HG03432 (cell line): ENCODE results near the gene PPFIBP2.

Source experiments
- ATAC-seq: cut with Tn5 transposase; IDR thresholded peaks from one replicate; pipeline ENCODE4 v1.9.1; 2021; ENCODE audit warnings: mild to moderate bottlenecking, moderate library complexity; ENCODE audit not compliant: unreplicated experiment

The PPFIBP2 gene

GRCh38 chr11:7524462-7525235, 10.8 kb downstream of the PPFIBP2 start:
- ATAC-seq, result no peak

GRCh38 chr11:7525424-7525823, 11.6 kb downstream of the PPFIBP2 start:
- no peak for ATAC-seq

GRCh38 chr11:7527029-7527428, 13.2 kb downstream of the PPFIBP2 start:
- ATAC-seq, result peak; percentile 49

- no peak for ATAC-seq
Measured at GRCh38 chr11:7528514-7529049, 14.8 kb downstream of the PPFIBP2 start.

DNA sequence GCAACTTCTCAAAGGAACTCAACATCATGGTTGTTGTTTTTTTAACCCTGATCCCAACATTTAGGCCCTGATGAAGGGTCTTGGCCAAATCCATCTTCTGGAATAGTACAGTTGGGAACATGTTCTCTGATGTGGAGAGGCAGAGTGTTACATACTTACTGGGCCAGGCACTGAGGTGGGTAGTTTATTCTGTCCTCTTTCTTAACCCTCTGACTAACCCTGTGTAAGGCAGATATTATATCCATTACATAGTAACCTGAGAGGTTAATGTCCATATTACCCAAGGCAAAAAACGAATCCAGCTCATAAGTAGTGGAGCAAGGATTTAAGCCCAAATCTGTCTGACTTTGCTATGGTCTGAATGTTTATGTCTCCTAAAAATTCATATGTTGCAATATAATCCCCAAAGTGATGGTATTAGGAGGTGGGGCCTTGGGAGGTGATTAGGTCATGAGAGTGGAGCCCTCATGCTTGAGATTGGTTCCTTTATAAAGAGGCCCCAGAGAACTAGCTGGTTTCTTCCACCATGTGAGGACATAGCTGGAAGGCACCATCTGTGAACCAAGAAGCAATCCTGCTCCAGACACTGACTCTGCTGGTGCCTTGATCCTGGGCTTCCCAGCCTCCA, 16.3 kb downstream of the PPFIBP2 start:
- no peak for ATAC-seq

- ATAC-seq, result peak; percentile 28
Measured at GRCh38 chr11:7531011-7531410, 17.2 kb downstream of the PPFIBP2 start.

GRCh38 chr11:7532405-7533145, 18.8 kb downstream of the PPFIBP2 start:
- ATAC-seq, result no peak

GRCh38 chr11:7533199-7534041, 19.6 kb downstream of the PPFIBP2 start:
- ATAC-seq, result peak; percentile 46

- peak; percentile 74 for ATAC-seq
Measured at GRCh38 chr11:7534042-7534378, 20.2 kb downstream of the PPFIBP2 start.

- ATAC-seq, result no peak
Measured at GRCh38 chr11:7536100-7536499, 22.3 kb downstream of the PPFIBP2 start.

DNA sequence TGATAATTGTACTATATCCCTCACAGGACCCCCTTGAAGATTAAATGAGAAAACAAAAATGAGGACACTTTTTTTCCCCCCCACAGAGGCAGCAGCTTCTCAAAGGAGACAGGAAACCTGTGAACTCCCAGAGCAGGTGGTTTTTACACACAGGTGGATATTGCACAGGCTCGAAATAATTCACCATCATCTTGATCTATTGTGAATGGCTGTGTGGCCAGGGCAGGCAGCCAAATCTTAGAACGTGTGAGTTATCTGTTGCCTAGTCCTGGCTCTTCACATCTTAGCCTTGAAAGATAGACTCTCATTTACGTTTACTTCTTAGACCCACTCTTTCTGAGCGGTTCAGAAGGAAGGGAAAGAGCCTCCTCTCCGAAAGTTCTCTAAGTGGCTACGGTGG, 23.5 kb downstream of the PPFIBP2 start:
- ATAC-seq, result no peak

GRCh38 chr11:7538031-7538430, 24.2 kb downstream of the PPFIBP2 start:
- no peak for ATAC-seq

DNA sequence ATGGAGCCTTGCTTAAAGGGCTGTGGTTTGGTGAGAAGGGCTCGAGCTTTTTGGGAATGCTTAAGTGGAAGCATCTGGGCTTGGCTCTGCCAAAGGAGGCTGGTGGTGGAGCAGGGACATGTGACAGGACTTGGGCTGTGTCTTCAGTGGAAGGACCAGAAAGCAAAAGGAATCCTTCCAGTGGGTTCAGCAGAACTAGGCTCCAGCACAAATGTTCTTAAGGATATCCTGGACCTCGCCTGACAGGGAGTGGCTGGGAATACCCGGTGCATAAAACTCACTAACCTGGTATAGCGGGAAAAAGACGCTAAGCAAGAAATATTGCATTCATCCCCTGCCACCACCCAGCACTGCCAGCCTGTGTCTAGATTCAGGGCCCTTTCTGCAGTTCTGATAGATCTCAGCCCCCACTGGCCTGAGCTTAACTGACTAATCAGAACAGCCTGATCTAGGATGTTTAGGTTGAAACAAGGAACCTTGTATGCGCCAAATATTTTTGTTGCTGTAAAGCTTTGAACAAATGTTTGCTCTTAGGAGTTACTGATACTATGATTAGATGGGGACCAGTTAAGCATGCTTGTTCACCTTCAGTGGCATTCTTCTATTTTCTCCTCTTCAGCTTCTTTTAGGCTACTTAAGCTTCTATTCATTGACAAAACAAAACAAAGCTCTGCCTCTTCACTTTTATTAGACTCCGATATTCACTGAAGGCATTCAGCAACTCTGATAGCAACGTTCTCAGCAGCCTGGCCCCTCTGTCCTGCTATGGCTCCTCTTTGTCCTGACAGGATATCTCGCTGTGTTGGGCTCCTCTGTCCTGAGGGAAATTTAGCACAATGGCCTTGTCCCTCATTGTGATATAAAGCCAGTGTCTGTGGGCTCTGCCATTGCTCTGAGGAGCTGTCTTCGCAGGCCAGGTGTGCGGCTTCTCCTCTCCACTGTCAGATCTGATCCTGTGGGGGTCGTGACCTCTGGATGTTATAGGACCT, 25.0 kb downstream of the PPFIBP2 start:
- ATAC-seq, result no peak

- ATAC-seq, result no peak
Measured at GRCh38 chr11:7540830-7541555, 27.2 kb downstream of the PPFIBP2 start.

GRCh38 chr11:7543302-7543701, 29.5 kb downstream of the PPFIBP2 start:
- ATAC-seq, result no peak

DNA sequence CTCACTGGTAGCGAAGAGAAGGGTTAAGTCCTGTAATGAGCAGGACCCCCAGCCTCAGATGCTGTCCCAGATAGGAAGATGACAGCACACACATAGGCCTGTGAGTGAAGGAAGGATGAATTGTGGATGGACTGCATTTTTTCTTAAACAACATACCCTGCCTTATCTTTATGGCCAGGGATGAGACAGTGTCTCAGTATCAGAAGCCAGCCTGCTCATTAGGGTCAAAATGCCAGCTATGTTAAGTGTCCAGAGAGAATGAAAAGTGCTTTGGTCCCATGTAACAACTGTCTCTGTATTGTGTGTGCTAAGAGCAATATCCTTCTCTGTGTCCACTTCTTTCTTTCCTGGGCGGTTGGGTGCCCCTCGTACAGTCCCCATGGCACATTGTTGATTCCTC, 30.2 kb downstream of the PPFIBP2 start:
- no peak for ATAC-seq

DNA sequence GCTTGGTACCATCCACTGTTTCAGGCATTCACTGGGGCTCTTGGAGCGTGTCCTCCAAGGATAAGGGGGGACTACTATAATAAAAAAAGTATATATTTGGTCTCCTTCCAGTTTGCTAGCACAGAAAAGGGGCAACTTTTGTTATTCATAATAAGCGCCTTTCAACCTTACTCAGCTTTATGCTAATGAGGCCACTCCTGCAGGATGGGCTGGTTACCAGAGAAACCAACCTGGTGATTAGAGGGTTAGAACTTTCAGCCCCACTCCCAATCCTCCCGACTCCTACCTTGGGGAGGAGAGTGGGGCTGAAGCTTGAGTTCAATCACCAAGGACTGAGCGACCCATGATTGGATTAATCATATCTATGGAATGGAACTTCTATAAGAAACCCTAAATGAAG, 31.8 kb downstream of the PPFIBP2 start:
- no peak for ATAC-seq

DNA sequence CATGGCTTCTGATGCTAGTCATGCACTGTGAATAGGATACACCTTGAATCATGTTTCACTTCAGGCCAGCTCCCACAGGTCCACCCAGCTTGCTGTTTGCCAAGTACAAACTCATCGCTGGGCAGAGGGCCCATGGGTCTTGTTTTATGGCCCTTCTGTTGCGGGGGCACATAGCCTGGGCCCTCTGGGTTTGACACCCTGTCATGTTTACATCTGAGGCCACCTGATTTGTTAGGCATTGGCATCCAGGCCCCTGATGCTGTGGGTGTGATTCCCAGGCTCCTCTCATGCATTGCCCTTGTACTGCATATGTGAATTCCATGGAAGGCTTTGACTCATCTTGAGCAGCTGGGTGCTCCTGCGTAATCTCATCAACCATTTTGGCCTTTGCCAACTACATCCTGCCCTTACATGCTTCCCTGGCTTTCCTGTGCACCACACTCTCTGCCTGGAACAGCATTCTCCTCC, 32.6 kb downstream of the PPFIBP2 start:
- ATAC-seq, result no peak

GRCh38 chr11:7547687-7548086, 33.9 kb downstream of the PPFIBP2 start:
- ATAC-seq, result no peak
